HEK293 (cell line): Measurements from ENCODE around the gene CAND2.

Experiments used
- CTCF ChIA-PET: fragments of 350-600 bp; formaldehyde crosslinking; extraction: SDS; loops from one replicate; lab custom pipeline; 2021; ENCODE audit warnings: antibody characterized with exemption; lab: Yijun Ruan, JAX
- POLR2A ChIA-PET: fragments of 300-600 bp; formaldehyde crosslinking; extraction: SDS; loops from one replicate; lab custom pipeline; 2020; ENCODE audit warnings: antibody characterized with exemption, inconsistent platforms; lab: Yijun Ruan, JAX
- H3K27ac ChIP-seq: fragments of 200-500 bp; sonication (Bioruptor generic); 2 replicates; pipeline ENCODE4 v1.5.1; 2014; ENCODE audit warnings: low read depth, low read length, control low read depth, inconsistent platforms; ENCODE audit errors: extremely low read depth
- H3K36me3 ChIP-seq, 2 experiments: fragments of 200-500 bp in 1 of 2; sonication (Bioruptor generic) in 1 of 2; 1 replicate in 1 of 2; 2 replicates in 1 of 2; pipeline ENCODE4 v1.5.1; 2014 to 2017; ENCODE audit warnings: inconsistent platforms in 2 of 2, low read length in 2 of 2; ENCODE audit not compliant: control insufficient read depth in 2 of 2, insufficient read depth in 1 of 2
- H3K4me1 ChIP-seq: fragments of 200-500 bp; sonication (Bioruptor generic); 2 replicates; pipeline ENCODE4 v1.5.1; 2014; ENCODE audit warnings: mild to moderate bottlenecking, low read length, inconsistent platforms; ENCODE audit not compliant: control insufficient read depth, insufficient read depth
- H3K4me3 ChIP-seq: 2 replicates; pipeline ENCODE4 v1.5.1; 2011; ENCODE audit warnings: low read depth, mild to moderate bottlenecking, control low read depth, low read length, moderate library complexity
- H3K9me3 ChIP-seq: fragments of 200-500 bp; sonication (Bioruptor generic); 2 replicates; pipeline ENCODE4 v1.5.1; 2014; ENCODE audit warnings: low read depth, low read length, inconsistent platforms; ENCODE audit not compliant: control insufficient read depth, insufficient read depth
- AEBP2 ChIP-seq: fragments of 450-650 bp; formaldehyde crosslinking; IDR thresholded peaks from 2 replicates; pipeline ENCODE4 v1.5.1; 2016; ENCODE audit warnings: missing biosample characterization, missing genetic modification characterization, borderline replicate concordance
- GLIS2 ChIP-seq: fragments of 450-650 bp; formaldehyde crosslinking; IDR thresholded peaks from 2 replicates; pipeline ENCODE4 v1.5.1; 2016; ENCODE audit warnings: missing biosample characterization, missing genetic modification characterization
- TSHZ1 ChIP-seq: fragments of 450-650 bp; formaldehyde crosslinking; IDR thresholded peaks from 2 replicates; pipeline ENCODE4 v1.5.1; 2016; ENCODE audit warnings: missing biosample characterization, missing genetic modification characterization, borderline replicate concordance
- YY2 ChIP-seq: fragments of 450-650 bp; formaldehyde crosslinking; IDR thresholded peaks from 2 replicates; pipeline ENCODE4 v1.5.1; 2016; ENCODE audit warnings: missing biosample characterization, missing genetic modification characterization
- ZBTB11 ChIP-seq: fragments of 450-650 bp; formaldehyde crosslinking; conservative IDR thresholded peaks from 2 replicates; pipeline ENCODE4 v1.5.1; 2016; ENCODE audit warnings: low read depth, missing biosample characterization, missing genetic modification characterization
- ZNF114 ChIP-seq: fragments of 450-650 bp; formaldehyde crosslinking; IDR thresholded peaks from 2 replicates; pipeline ENCODE4 v1.5.0; 2017; ENCODE audit warnings: missing biosample characterization, missing genetic modification characterization
- ZNF19 ChIP-seq: fragments of 450-650 bp; formaldehyde crosslinking; IDR thresholded peaks from 2 replicates; pipeline ENCODE4; 2016; ENCODE audit warnings: missing biosample characterization, missing genetic modification characterization, low read depth
- ZNF23 ChIP-seq: fragments of 450-650 bp; formaldehyde crosslinking; IDR thresholded peaks from 2 replicates; pipeline ENCODE4 v1.5.1; 2016; ENCODE audit warnings: missing biosample characterization, missing genetic modification characterization, borderline replicate concordance
- ZNF266 ChIP-seq: fragments of 450-650 bp; formaldehyde crosslinking; IDR thresholded peaks from 2 replicates; pipeline ENCODE4 v1.5.1; 2016; ENCODE audit warnings: missing biosample characterization, missing genetic modification characterization, low read depth
- ZNF335 ChIP-seq: fragments of 450-650 bp; formaldehyde crosslinking; conservative IDR thresholded peaks from 2 replicates; pipeline ENCODE4 v1.5.1; 2016; ENCODE audit warnings: missing biosample characterization, missing genetic modification characterization
- ZNF544 ChIP-seq: fragments of 450-650 bp; formaldehyde crosslinking; IDR thresholded peaks from 2 replicates; pipeline ENCODE4 v1.5.0; 2017; ENCODE audit warnings: missing biosample characterization, missing genetic modification characterization
- ZNF549 ChIP-seq: fragments of 450-650 bp; IDR thresholded peaks from 2 replicates; pipeline ENCODE4 v1.5.1; 2018; ENCODE audit warnings: missing biosample characterization, missing genetic modification characterization, mild to moderate bottlenecking, inconsistent platforms, moderate library complexity
- ZNF600 ChIP-seq: fragments of 450-650 bp; formaldehyde crosslinking; IDR thresholded peaks from 2 replicates; pipeline ENCODE4 v1.5.1; 2016; ENCODE audit warnings: missing biosample characterization, missing genetic modification characterization
- ZNF664 ChIP-seq: fragments of 450-650 bp; formaldehyde crosslinking; IDR thresholded peaks from 2 replicates; pipeline ENCODE4 v1.5.1; 2016; ENCODE audit warnings: missing biosample characterization, missing genetic modification characterization
- ZNF768 ChIP-seq: fragments of 450-650 bp; formaldehyde crosslinking; IDR thresholded peaks from 2 replicates; pipeline ENCODE4 v1.5.1; 2018; ENCODE audit warnings: missing biosample characterization, mild to moderate bottlenecking, missing genetic modification characterization
- ZNF776 ChIP-seq: fragments of 450-650 bp; formaldehyde crosslinking; IDR thresholded peaks from 2 replicates; pipeline ENCODE4 v1.5.0; 2017; ENCODE audit warnings: missing biosample characterization, missing genetic modification characterization, borderline replicate concordance
- ZNF792 ChIP-seq: fragments of 450-650 bp; formaldehyde crosslinking; IDR thresholded peaks from 2 replicates; pipeline ENCODE4 v1.5.1; 2016; ENCODE audit warnings: missing biosample characterization, missing genetic modification characterization
- ZNF830 ChIP-seq: fragments of 450-650 bp; IDR thresholded peaks from 2 replicates; pipeline ENCODE4 v1.5.0; 2018; ENCODE audit warnings: missing biosample characterization, missing genetic modification characterization, low read depth, mild to moderate bottlenecking, moderate library complexity
- TF ChIP-seq, protein P1 (sequence below): fragments of 450-650 bp; formaldehyde crosslinking; IDR thresholded peaks from 2 replicates; pipeline ENCODE4 v1.5.1; 2017; ENCODE audit warnings: missing biosample characterization, missing genetic modification characterization
- TF ChIP-seq, protein P2 (sequence below): fragments of 450-650 bp; formaldehyde crosslinking; IDR thresholded peaks from 2 replicates; pipeline ENCODE4 v1.5.1; 2016; ENCODE audit warnings: missing biosample characterization, missing genetic modification characterization
- TF ChIP-seq, protein P3 (sequence below): fragments of 450-650 bp; formaldehyde crosslinking; optimal IDR thresholded peaks from 2 replicates; pipeline ENCODE3; 2016; ENCODE audit warnings: missing biosample characterization, mild to moderate bottlenecking, missing genetic modification characterization

The CAND2 gene

DNA sequence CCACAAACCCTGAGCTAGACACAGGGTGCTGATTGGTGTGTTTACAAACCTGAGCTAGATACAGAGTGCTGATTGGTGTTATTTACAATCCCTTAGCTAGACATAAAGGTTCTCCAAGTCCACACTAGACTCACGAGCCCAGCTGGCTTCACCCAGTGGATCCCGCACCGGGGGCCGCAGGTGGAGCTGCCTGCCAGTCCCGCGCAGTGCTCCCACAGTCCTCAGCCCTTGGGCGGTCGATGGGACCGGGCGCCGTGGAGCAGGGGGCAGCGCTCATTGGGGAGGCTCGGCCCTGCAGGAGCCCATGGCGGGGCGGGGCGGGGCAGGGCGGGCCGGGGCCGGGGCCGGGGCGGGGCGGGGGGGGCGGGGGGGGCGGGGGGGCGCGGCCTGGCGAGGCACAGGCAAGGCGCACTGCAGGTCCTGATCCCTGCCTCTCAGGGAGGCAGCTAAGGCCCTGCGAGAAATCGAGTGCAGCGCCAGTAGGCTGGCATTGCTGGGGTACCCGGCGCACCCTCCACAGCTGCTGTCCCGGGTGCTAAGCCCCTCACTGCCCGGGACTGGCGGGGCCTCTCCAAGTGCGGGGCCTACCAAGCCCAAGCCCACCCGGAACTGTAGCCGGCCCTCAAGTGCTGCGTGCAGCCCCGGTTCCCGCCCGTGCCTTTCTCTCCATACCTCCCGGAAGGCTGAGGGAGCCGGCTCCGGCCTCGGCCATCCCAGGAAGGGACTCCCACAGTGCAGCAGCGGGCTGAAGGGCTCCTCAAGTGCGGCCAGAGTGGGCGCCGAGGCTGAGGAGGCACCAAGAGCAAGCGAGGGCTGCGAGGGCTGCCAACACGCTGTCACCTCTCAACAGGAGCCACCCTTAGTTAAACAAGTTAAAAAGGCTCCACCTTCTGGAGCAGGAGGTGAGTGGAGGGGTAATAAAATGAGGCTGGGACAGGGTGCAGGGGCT is 27.6 kb upstream of the CAND2 start:
- TF ChIP-seq, protein P1, sequence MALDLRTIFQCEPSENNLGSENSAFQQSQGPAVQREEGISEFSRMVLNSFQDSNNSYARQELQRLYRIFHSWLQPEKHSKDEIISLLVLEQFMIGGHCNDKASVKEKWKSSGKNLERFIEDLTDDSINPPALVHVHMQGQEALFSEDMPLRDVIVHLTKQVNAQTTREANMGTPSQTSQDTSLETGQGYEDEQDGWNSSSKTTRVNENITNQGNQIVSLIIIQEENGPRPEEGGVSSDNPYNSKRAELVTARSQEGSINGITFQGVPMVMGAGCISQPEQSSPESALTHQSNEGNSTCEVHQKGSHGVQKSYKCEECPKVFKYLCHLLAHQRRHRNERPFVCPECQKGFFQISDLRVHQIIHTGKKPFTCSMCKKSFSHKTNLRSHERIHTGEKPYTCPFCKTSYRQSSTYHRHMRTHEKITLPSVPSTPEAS (tag by site-specific recombination), result no peak
- TF ChIP-seq ZNF23 (tag by site-specific recombination), result no peak
- TF ChIP-seq ZNF792 (tag by site-specific recombination), result no peak
- no peak for TF ChIP-seq ZNF19
- TF ChIP-seq ZNF776 (tag by site-specific recombination), result no peak
- TF ChIP-seq ZNF664 (tag by site-specific recombination), result no peak
- no peak for TF ChIP-seq ZNF600 (tag by site-specific recombination)
- no peak for TF ChIP-seq ZNF114 (tag by site-specific recombination)
- TF ChIP-seq ZBTB11 (tag by site-specific recombination), result no peak
- no peak for TF ChIP-seq YY2 (tag by site-specific recombination)
- Histone ChIP-seq H3K9me3 (no peaks in the 10 kb centered on the region), H3K36me3 (no peaks in the 10 kb centered on the region), H3K27ac (no peak overlapping the region), H3K4me1 (no peaks in the 10 kb centered on the region), H3K4me3 (no peak overlapping the region)
- CTCF ChIA-PET, result no interaction called here
- POLR2A ChIA-PET, result interaction anchor here (0.6 kb wide), 1 partner anchor 1122 kb away, joined by 3 read pairs; no protein-coding TSS in a partner anchor

DNA sequence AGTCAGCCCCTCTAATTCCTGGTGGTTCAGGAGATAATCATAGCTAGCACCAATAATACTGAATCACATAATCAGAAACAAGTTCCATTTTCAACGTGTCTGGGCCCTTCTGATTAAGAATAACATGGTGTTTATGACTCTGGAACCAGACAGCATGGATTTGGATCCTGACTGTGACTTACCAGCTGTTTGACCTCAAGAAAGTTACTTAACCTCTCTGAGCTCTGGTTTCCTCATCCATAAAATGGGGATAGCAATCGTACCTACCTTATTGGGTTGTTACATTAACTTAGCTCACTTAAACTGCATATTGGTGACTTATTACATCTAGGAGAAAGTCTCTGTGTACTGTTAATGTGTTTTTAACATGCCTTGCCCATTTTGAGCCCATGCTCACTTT is 26.7 kb upstream of the CAND2 start:
- H3K4me3 ChIP-seq, result no peak overlapping the region

More for the DNA sequence above, 26.7 kb upstream of the CAND2 start:
- TF ChIP-seq ZNF768 (tag by site-specific recombination) (peak; percentile 84), ZNF544 (no peak), ZNF830 (no peak), ZNF266 (tag by site-specific recombination) (no peak), ZNF549 (tag by site-specific recombination) (no peak), AEBP2 (tag by site-specific recombination) (no peak), ZNF335 (tag by site-specific recombination) (no peak), GLIS2 (tag by site-specific recombination) (no peak), TSHZ1 (tag by site-specific recombination) (no peak)
- TF ChIP-seq, protein P2, sequence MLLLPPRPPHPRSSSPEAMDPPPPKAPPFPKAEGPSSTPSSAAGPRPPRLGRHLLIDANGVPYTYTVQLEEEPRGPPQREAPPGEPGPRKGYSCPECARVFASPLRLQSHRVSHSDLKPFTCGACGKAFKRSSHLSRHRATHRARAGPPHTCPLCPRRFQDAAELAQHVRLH (tag by site-specific recombination), result peak; percentile 32; the same call in 1 of the 2 replicates
- TF ChIP-seq, protein P3, sequence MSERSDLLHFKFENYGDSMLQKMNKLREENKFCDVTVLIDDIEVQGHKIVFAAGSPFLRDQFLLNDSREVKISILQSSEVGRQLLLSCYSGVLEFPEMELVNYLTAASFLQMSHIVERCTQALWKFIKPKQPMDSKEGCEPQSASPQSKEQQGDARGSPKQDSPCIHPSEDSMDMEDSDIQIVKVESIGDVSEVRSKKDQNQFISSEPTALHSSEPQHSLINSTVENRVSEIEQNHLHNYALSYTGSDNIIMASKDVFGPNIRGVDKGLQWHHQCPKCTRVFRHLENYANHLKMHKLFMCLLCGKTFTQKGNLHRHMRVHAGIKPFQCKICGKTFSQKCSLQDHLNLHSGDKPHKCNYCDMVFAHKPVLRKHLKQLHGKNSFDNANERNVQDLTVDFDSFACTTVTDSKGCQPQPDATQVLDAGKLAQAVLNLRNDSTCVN (tag by site-specific recombination), result no peak
- ChIA-PET POLR2A (no interaction called here), CTCF (interaction anchor here (1.0 kb wide), 1 partner anchor 17 kb away, joined by 3 read pairs; no protein-coding TSS in a partner anchor)
- H3K36me3 ChIP-seq, result no peaks in the 10 kb centered on the region
- H3K27ac ChIP-seq, result no peak overlapping the region
- H3K9me3 ChIP-seq, result no peaks in the 10 kb centered on the region
- no peaks in the 10 kb centered on the region for H3K4me1 ChIP-seq
